Mesothelial cell of epicardium (in vitro differentiated cells): ENCODE measurements around the gene PIWIL4. TPM values are rescaled to one million over a fixed set of nuclear protein-coding genes. Genes with fewer than 3 reads are reported as not detected.
A peak's percentile ranks its signal among the peaks of the same experiment; 100 is the strongest.

ENCODE experiments used
- DNase-seq, 2 experiments: peaks; one replicate each; pipeline ENCODE4 v3.0.0; 2021; ENCODE audit warnings: low spot score in 2 of 2; ENCODE audit not compliant: unreplicated experiment in 2 of 2
- H3K27ac Mint-ChIP-seq: 2 replicates; pipeline ENCODE4 v1.8.0; 2021; ENCODE audit warnings: mixed read lengths
- H3K27me3 Mint-ChIP-seq: 2 replicates; pipeline ENCODE4 v1.8.0; 2021; ENCODE audit warnings: low read depth, mixed read lengths
- H3K36me3 Mint-ChIP-seq: 2 replicates; pipeline ENCODE4 v1.8.0; 2021; ENCODE audit warnings: mixed read lengths
- H3K4me1 Mint-ChIP-seq: 2 replicates; pipeline ENCODE4 v1.8.0; 2021; ENCODE audit warnings: mixed read lengths
- H3K4me3 Mint-ChIP-seq: 2 replicates; pipeline ENCODE4 v1.8.0; 2021; ENCODE audit warnings: mild to moderate bottlenecking, moderate library complexity, mixed read lengths
- H3K9me3 Mint-ChIP-seq: 2 replicates; pipeline ENCODE4 v1.8.0; 2021; ENCODE audit warnings: mixed read lengths
- total RNA-seq: library from RNA; stranded (reverse); gene quantifications from 3 replicates; pipeline ENCODE4 v1.2.1, GENCODE V29; 2021
- TF ChIP-seq, protein P1 (sequence below): fragments of 200-600 bp; sonication (generic); IDR thresholded peaks from one replicate; pipeline ENCODE4 v1.5.0; 2021; ENCODE audit warnings: antibody characterized with exemption; ENCODE audit not compliant: unreplicated experiment

PIWIL4 gene
- total RNA-seq, 1 donor from 2014 or later = 4.9 TPM

- Mint-ChIP-seq H3K36me3 (no peaks in the 10 kb centered on the region), H3K4me3 (no peak overlapping the region), H3K4me1 (peaks cover 22% of the 10 kb centered on the region), H3K27me3 (no peaks in the 10 kb centered on the region), H3K27ac (no peak overlapping the region), H3K9me3 (no peaks in the 10 kb centered on the region)
- no peak for DNase-seq
- TF ChIP-seq, protein P1, sequence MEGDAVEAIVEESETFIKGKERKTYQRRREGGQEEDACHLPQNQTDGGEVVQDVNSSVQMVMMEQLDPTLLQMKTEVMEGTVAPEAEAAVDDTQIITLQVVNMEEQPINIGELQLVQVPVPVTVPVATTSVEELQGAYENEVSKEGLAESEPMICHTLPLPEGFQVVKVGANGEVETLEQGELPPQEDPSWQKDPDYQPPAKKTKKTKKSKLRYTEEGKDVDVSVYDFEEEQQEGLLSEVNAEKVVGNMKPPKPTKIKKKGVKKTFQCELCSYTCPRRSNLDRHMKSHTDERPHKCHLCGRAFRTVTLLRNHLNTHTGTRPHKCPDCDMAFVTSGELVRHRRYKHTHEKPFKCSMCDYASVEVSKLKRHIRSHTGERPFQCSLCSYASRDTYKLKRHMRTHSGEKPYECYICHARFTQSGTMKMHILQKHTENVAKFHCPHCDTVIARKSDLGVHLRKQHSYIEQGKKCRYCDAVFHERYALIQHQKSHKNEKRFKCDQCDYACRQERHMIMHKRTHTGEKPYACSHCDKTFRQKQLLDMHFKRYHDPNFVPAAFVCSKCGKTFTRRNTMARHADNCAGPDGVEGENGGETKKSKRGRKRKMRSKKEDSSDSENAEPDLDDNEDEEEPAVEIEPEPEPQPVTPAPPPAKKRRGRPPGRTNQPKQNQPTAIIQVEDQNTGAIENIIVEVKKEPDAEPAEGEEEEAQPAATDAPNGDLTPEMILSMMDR = no peak
Observed at GRCh38 chr11:94581926-94582325, 14.8 kb downstream of the PIWIL4 start.

- H3K27me3 Mint-ChIP-seq = no peaks in the 10 kb centered on the region
- no peak overlapping the region for H3K4me3 Mint-ChIP-seq
- H3K27ac Mint-ChIP-seq = no peak overlapping the region
- TF ChIP-seq, protein P1 = no peak
- H3K4me1 Mint-ChIP-seq = peaks cover 32% of the 10 kb centered on the region
- no peaks in the 10 kb centered on the region for H3K9me3 Mint-ChIP-seq
- DNase-seq = no peak
- H3K36me3 Mint-ChIP-seq = no peaks in the 10 kb centered on the region
Observed at GRCh38 chr11:94583213-94583865, 16.2 kb downstream of the PIWIL4 start.

DNA sequence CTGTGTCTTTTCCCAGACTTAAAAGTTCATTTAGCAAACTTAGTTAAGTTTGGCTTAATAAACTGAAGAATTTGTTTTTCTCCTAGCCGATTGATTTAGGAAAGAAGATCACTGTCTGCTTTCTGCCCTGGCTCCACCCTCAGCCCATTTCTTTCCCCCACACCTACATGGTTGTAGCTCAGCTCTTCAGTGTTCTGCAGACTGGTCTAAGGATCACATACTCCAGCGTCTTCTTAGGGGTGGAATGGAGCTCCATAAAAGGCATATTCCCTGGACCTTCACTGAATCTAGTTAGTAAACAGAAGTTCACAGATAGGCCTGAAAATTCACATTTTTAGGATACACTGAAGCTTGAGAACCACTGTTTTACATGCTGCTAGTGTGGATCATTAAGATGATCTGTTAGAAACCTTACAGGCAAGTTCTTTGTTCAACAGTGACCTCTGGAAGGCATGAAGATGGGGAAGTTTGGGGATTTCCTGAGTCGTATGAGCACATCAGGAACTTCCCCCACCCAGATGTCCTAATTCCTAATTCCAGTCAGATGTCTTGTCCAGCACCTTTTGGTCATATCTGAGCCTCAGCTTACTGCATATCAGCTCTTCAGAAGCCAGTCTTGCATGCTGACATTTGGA lies 16.8 kb downstream of the PIWIL4 start:
- TF ChIP-seq, protein P1 = no peak
- Mint-ChIP-seq H3K27ac (no peak overlapping the region), H3K4me3 (no peak overlapping the region), H3K4me1 (peaks cover 37% of the 10 kb centered on the region), H3K36me3 (no peaks in the 10 kb centered on the region), H3K27me3 (no peaks in the 10 kb centered on the region), H3K9me3 (no peaks in the 10 kb centered on the region)
- no peak for DNase-seq

DNA sequence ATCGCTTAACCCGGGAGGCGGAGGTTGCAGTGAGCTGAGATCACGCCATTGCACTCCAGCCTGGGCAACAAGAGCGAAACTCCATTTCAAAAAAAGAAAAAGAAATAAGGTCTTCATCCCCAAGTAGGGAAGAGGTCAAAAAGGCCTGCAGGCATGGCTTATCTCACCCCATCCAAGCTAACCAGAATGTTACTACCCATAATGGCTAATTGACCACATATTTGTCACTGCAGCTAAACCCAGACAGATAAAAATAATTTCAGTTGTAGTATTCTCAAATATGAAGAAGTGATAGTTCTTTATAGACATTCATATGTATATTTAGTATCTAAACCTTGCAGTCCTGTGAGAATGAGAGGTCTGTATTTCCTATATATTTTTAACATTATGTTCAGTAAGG lies 17.8 kb downstream of the PIWIL4 start:
- Mint-ChIP-seq H3K27me3 (no peaks in the 10 kb centered on the region), H3K27ac (no peak overlapping the region), H3K4me3 (no peak overlapping the region), H3K36me3 (no peaks in the 10 kb centered on the region), H3K9me3 (no peaks in the 10 kb centered on the region), H3K4me1 (peaks cover 40% of the 10 kb centered on the region)
- TF ChIP-seq, protein P1 = no peak
- no peak for DNase-seq

GRCh38 chr11:94585399-94585798 lies 18.2 kb downstream of the PIWIL4 start:
- H3K4me3 Mint-ChIP-seq = no peak overlapping the region
- H3K4me1 Mint-ChIP-seq = peaks cover 40% of the 10 kb centered on the region
- H3K27me3 Mint-ChIP-seq = no peaks in the 10 kb centered on the region
- H3K36me3 Mint-ChIP-seq = peaks cover 3% of the 10 kb centered on the region
- no peak for DNase-seq
- H3K9me3 Mint-ChIP-seq = no peaks in the 10 kb centered on the region
- H3K27ac Mint-ChIP-seq = peak overlapping the region; percentile 82
- TF ChIP-seq, protein P1 = no peak
